Upper lobe of left lung (tissue), 4 donors: ENCODE measurements around the gene CEP120.

Source experiments
- EP300 ChIP-seq, 4 donors: sonication (generic); formaldehyde crosslinking; IDR thresholded peaks; one replicate each; pipeline ENCODE4 v1.5.1; 2017; ENCODE audit warnings: antibody characterized with exemption in 4 of 4, control low read depth in 2 of 4
- TF ChIP-seq, protein P1 (sequence below), 6 experiments: fragments of 450-650 bp in 4 of 6; fragments of 200-600 bp in 2 of 6; sonication (generic) in 2 of 6; IDR thresholded peaks; one replicate each; pipeline ENCODE4 v1.5.1; 2016 to 2019; ENCODE audit warnings: antibody characterized with exemption in 6 of 6

DNA sequence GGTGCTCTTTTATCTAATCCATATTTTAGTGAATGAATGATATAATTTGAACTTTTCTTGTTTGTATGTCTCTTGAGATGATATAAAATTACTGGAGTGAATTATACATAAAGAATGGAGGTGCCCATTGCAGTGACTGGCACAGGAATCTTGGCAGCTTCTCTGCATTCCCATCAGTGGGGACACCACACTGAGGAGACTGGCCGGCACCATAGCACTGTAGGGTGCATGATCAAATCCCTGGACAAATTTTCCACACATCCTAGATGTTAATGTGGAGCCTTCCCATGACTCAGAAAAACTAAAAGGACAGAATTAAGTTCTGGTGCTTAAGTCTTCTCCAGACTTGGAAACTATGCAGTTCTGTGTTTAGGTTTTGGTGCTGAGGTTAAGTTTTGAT lies 124.1 kb downstream of the CEP120 start:
- TF ChIP-seq, protein P1, sequence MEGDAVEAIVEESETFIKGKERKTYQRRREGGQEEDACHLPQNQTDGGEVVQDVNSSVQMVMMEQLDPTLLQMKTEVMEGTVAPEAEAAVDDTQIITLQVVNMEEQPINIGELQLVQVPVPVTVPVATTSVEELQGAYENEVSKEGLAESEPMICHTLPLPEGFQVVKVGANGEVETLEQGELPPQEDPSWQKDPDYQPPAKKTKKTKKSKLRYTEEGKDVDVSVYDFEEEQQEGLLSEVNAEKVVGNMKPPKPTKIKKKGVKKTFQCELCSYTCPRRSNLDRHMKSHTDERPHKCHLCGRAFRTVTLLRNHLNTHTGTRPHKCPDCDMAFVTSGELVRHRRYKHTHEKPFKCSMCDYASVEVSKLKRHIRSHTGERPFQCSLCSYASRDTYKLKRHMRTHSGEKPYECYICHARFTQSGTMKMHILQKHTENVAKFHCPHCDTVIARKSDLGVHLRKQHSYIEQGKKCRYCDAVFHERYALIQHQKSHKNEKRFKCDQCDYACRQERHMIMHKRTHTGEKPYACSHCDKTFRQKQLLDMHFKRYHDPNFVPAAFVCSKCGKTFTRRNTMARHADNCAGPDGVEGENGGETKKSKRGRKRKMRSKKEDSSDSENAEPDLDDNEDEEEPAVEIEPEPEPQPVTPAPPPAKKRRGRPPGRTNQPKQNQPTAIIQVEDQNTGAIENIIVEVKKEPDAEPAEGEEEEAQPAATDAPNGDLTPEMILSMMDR (IDR thresholded peaks at IDR 0.05) = no peak
- TF ChIP-seq EP300 (IDR thresholded peaks at IDR 0.05) = no peak
